CD4-positive, alpha-beta T cell treated with Interleukin-12 subunit alpha and Interleukin-12 subunit beta, for 1 hour (primary cell): ENCODE results near the gene C12orf50.
"Not testable (repeated sequence)": the region's sequence is repeated elsewhere in the genome, so short reads cannot be mapped to it uniquely, and the experiment has no call there.

ENCODE experiments used
- DNase-seq: peaks from one replicate; pipeline ENCODE4 v3.0.0-alpha.2; 2020

Gene C12orf50

GRCh38 chr12:87985069-87985675 is 44.0 kb downstream of the C12orf50 start:
- no peak for DNase-seq

GRCh38 chr12:87982208-87982607 is 47.0 kb downstream of the C12orf50 start:
- no peak for DNase-seq

GRCh38 chr12:87981495-87981894 is 47.7 kb downstream of the C12orf50 start:
- no peak for DNase-seq

GRCh38 chr12:87975879-87976278 is 53.3 kb downstream of the C12orf50 start:
- DNase-seq = no peak

GRCh38 chr12:87967871-87968270 is 61.3 kb downstream of the C12orf50 start:
- no peak for DNase-seq

GRCh38 chr12:87960566-87960965 is 68.6 kb downstream of the C12orf50 start:
- DNase-seq = no peak

GRCh38 chr12:87954028-87954427 is 75.2 kb downstream of the C12orf50 start:
- not testable (repeated sequence) for DNase-seq

GRCh38 chr12:87953256-87953860 is 75.8 kb downstream of the C12orf50 start:
- DNase-seq = no peak

- no peak for DNase-seq
These were observed 76.4 kb downstream of the C12orf50 start for GRCh38 chr12:87952850-87953249.

- no peak for DNase-seq
These were observed 77.0 kb downstream of the C12orf50 start for GRCh38 chr12:87952223-87952622.

GRCh38 chr12:87943762-87944161 is 85.4 kb downstream of the C12orf50 start:
- DNase-seq = no peak

- DNase-seq = no peak
These were observed 86.2 kb downstream of the C12orf50 start for GRCh38 chr12:87943023-87943422.

GRCh38 chr12:87939182-87939581 is 90.0 kb downstream of the C12orf50 start:
- DNase-seq = no peak

GRCh38 chr12:87935216-87935615 is 94.0 kb downstream of the C12orf50 start:
- DNase-seq = no peak

GRCh38 chr12:87933991-87934390 is 95.2 kb downstream of the C12orf50 start:
- no peak for DNase-seq

- DNase-seq = no peak
These were observed 97.4 kb downstream of the C12orf50 start for GRCh38 chr12:87931812-87932211.

GRCh38 chr12:87930627-87931026 is 98.6 kb downstream of the C12orf50 start:
- no peak for DNase-seq
